HG02840 (cell line): ENCODE data around the gene BAIAP3.
"Not testable (repeated sequence)": the region's sequence is repeated elsewhere in the genome, so short reads cannot be mapped to it uniquely, and the experiment has no call there.

ENCODE experiments used
- ATAC-seq: cut with Tn5 transposase; IDR thresholded peaks from one replicate; pipeline ENCODE4 v1.9.1; 2021; ENCODE audit warnings: mild to moderate bottlenecking, moderate library complexity, moderate number of reproducible peaks; ENCODE audit not compliant: unreplicated experiment, low FRiP score

Gene BAIAP3

GRCh38 chr16:1333149-1333812, at the start of gene BAIAP3:
Gene BAIAP3 (plus strand): TSS chr16:1333645. CDS start chr16:1338550, 4,905 bp downstream.
- no peak for ATAC-seq

- no peak for ATAC-seq
These were observed 49.3 kb upstream of the BAIAP3 start for GRCh38 chr16:1283996-1284616.

GRCh38 chr16:1285669-1286512, 47.6 kb upstream of the BAIAP3 start:
- ATAC-seq = no peak

GRCh38 chr16:1286513-1287094, 46.8 kb upstream of the BAIAP3 start:
- ATAC-seq = no peak

- no peak for ATAC-seq
These were observed 45.3 kb upstream of the BAIAP3 start for GRCh38 chr16:1287982-1288670.

- no peak for ATAC-seq
These were observed 44.5 kb upstream of the BAIAP3 start for GRCh38 chr16:1288813-1289476.

GRCh38 chr16:1289477-1289866, 44.0 kb upstream of the BAIAP3 start:
- ATAC-seq = no peak

GRCh38 chr16:1290063-1290501, 43.4 kb upstream of the BAIAP3 start:
- no peak for ATAC-seq

GRCh38 chr16:1290860-1291575, 42.4 kb upstream of the BAIAP3 start:
- no peak for ATAC-seq

- no peak for ATAC-seq
These were observed 41.9 kb upstream of the BAIAP3 start for GRCh38 chr16:1291576-1291974.

GRCh38 chr16:1292208-1292607, 41.2 kb upstream of the BAIAP3 start:
- ATAC-seq = not testable (repeated sequence)

GRCh38 chr16:1292808-1293207, 40.6 kb upstream of the BAIAP3 start:
- not testable (repeated sequence) for ATAC-seq

- no peak for ATAC-seq
These were observed 39.4 kb upstream of the BAIAP3 start for GRCh38 chr16:1293921-1294656.

GRCh38 chr16:1295465-1295864, 38.0 kb upstream of the BAIAP3 start:
- no peak for ATAC-seq

- ATAC-seq = not testable (repeated sequence)
These were observed 36.8 kb upstream of the BAIAP3 start for GRCh38 chr16:1296688-1297017.

GRCh38 chr16:1297018-1297696, 36.3 kb upstream of the BAIAP3 start:
- no peak for ATAC-seq

- no peak for ATAC-seq
These were observed 35.0 kb upstream of the BAIAP3 start for GRCh38 chr16:1298406-1298805.
